HG03457 (cell line): Measurements from ENCODE around the gene WDPCP.
"Not testable (repeated sequence)": the region's sequence is repeated elsewhere in the genome, so short reads cannot be mapped to it uniquely, and the experiment has no call there.

ENCODE experiments used
- ATAC-seq: cut with Tn5 transposase; IDR thresholded peaks from one replicate; pipeline ENCODE4 v1.9.1; 2021; ENCODE audit warnings: moderate number of reproducible peaks; ENCODE audit not compliant: unreplicated experiment

WDPCP gene

GRCh38 chr2:63270717-63271116 lies 317.6 kb downstream of the WDPCP start:
- ATAC-seq: no peak

GRCh38 chr2:63268946-63269345 lies 319.3 kb downstream of the WDPCP start:
- no peak for ATAC-seq

- no peak for ATAC-seq
These were observed 327.1 kb downstream of the WDPCP start for GRCh38 chr2:63261137-63261621.

- ATAC-seq: no peak
These were observed 330.8 kb downstream of the WDPCP start for GRCh38 chr2:63257473-63257872.

GRCh38 chr2:63249161-63249560 lies 339.1 kb downstream of the WDPCP start:
- no peak for ATAC-seq

- ATAC-seq: no peak
These were observed 345.5 kb downstream of the WDPCP start for GRCh38 chr2:63242747-63243146.

GRCh38 chr2:63225964-63226686 lies 362.2 kb downstream of the WDPCP start:
- ATAC-seq: no peak

GRCh38 chr2:63218800-63219526 lies 369.3 kb downstream of the WDPCP start:
- no peak for ATAC-seq

- no peak for ATAC-seq
These were observed 393.0 kb downstream of the WDPCP start for GRCh38 chr2:63195310-63195709.

- ATAC-seq: no peak
These were observed 394.1 kb downstream of the WDPCP start for GRCh38 chr2:63194175-63194574.

- no peak for ATAC-seq
These were observed 395.1 kb downstream of the WDPCP start for GRCh38 chr2:63192889-63193774.

- ATAC-seq: no peak
These were observed 395.9 kb downstream of the WDPCP start for GRCh38 chr2:63192169-63192888.

GRCh38 chr2:63189026-63189425 lies 399.3 kb downstream of the WDPCP start:
- no peak for ATAC-seq

- ATAC-seq: no peak
These were observed 401.9 kb downstream of the WDPCP start for GRCh38 chr2:63186331-63186730.

- ATAC-seq: no peak
These were observed 425.0 kb downstream of the WDPCP start for GRCh38 chr2:63163161-63163820.

GRCh38 chr2:63159262-63159661 lies 429.0 kb downstream of the WDPCP start:
- no peak for ATAC-seq

GRCh38 chr2:63136683-63137082 lies 451.6 kb downstream of the WDPCP start:
- ATAC-seq: not testable (repeated sequence)

- ATAC-seq: no peak
These were observed 456.3 kb downstream of the WDPCP start for GRCh38 chr2:63132020-63132419.

- ATAC-seq: no peak
These were observed 457.1 kb downstream of the WDPCP start for GRCh38 chr2:63131196-63131595.

GRCh38 chr2:63127594-63127993 lies 460.7 kb downstream of the WDPCP start:
- ATAC-seq: no peak
